ENCODE results near the gene LARGE1.

Gene LARGE1

DNA sequence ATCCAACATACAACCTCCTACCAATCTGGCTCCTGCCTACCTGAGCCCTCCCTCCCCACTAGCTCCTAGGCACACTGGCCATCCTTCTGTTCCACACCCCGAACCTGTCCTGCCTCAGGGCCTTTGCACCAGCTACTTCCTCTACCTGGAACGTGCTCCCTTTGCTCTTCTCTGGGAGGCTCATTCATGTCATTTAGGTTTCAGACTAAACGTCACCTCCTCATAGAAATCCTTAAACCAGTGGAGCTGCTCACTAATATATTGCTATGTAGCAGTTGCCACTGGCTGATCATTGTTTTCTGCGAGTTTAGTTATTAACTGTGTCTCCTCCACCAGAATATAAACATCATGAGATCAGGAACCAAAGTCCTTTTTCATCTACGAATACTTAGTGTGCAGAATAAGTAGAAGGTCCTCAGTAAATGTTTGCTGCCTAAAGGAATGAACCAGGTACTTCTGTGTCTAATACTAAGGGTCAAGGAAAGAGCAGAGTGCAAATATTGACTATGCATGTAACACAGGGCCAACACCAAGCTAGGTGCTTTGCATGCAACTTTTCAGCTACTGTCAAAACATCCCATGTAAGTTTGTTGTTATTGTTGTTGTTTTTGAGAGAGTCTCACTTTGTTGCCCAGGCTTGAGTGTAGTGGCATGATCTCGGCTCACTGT is 584.5 kb downstream of the LARGE1 start:
- H4K20me1 ChIP-seq (ENCODE audit: low read depth, low read length): no peaks in the 10 kb centered on the region
- H3F3A ChIP-seq (ENCODE audit: insufficient read depth): no peaks in the 10 kb centered on the region
- no peak overlapping the region for H2AFZ ChIP-seq (ENCODE audit: low read depth, low read length, severe bottlenecking)
- H3K4me3 ChIP-seq (ENCODE audit: insufficient read depth, low read length, poor library complexity, severe bottlenecking): no peak overlapping the region
- no peaks in the 10 kb centered on the region for H3K9me2 ChIP-seq (replicated peaks; ENCODE audit: insufficient read depth, low read length)
- no peak for TF ChIP-seq EZH2phosphoT487 (conservative IDR thresholded peaks at IDR 0.05; ENCODE audit: low read length)
- TF ChIP-seq, protein P1, sequence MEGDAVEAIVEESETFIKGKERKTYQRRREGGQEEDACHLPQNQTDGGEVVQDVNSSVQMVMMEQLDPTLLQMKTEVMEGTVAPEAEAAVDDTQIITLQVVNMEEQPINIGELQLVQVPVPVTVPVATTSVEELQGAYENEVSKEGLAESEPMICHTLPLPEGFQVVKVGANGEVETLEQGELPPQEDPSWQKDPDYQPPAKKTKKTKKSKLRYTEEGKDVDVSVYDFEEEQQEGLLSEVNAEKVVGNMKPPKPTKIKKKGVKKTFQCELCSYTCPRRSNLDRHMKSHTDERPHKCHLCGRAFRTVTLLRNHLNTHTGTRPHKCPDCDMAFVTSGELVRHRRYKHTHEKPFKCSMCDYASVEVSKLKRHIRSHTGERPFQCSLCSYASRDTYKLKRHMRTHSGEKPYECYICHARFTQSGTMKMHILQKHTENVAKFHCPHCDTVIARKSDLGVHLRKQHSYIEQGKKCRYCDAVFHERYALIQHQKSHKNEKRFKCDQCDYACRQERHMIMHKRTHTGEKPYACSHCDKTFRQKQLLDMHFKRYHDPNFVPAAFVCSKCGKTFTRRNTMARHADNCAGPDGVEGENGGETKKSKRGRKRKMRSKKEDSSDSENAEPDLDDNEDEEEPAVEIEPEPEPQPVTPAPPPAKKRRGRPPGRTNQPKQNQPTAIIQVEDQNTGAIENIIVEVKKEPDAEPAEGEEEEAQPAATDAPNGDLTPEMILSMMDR (IDR thresholded peaks at IDR 0.05; ENCODE audit: insufficient read depth, low read length, poor library complexity, severe bottlenecking): no peak
- no peak overlapping the region for H3K27ac ChIP-seq (ENCODE audit: low read depth, low read length)
- no peak overlapping the region for H3K4me2 ChIP-seq (ENCODE audit: low read depth, low read length, poor library complexity, severe bottlenecking)
- H3K27me3 ChIP-seq (ENCODE audit: low read length): no peaks in the 10 kb centered on the region
- no peak overlapping the region for H3K9ac ChIP-seq (ENCODE audit: low read length)
- no peaks in the 10 kb centered on the region for H3K79me2 ChIP-seq (ENCODE audit: insufficient read depth, low read length)
- no peaks in the 10 kb centered on the region for H3K9me3 ChIP-seq (ENCODE audit: insufficient read depth, low read length)
- no peaks in the 10 kb centered on the region for H3K36me3 ChIP-seq (ENCODE audit: low read length)

DNA sequence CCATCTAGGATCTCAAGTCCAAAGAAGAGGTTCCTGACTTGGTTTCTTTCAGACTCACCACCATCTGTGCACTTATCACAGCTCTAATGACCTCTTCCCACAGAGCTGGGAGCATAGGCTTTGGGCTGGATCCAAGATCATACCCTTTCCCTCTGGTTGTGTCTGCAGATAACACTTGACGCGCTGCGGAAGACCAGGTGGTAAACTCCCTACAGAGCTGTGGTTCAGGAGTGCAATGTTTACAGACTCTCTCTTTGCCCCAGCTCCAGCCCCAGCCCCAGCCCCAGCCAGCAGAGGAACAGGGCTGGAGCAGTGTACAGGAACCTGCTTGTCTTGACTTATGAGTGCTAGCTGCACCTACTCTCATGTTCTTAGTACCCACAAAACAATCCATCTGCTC is 587.7 kb downstream of the LARGE1 start:
- Histone ChIP-seq H3K27ac (ENCODE audit: low read depth, low read length) (no peak overlapping the region), H3K4me2 (ENCODE audit: low read depth, low read length, poor library complexity, severe bottlenecking) (no peak overlapping the region), H3K9me3 (ENCODE audit: insufficient read depth, low read length) (no peaks in the 10 kb centered on the region), H3K79me2 (ENCODE audit: insufficient read depth, low read length) (no peaks in the 10 kb centered on the region), H3K36me3 (ENCODE audit: low read length) (no peaks in the 10 kb centered on the region), H3K4me3 (ENCODE audit: insufficient read depth, low read length, poor library complexity, severe bottlenecking) (no peak overlapping the region), H3K9ac (ENCODE audit: low read length) (no peak overlapping the region), H3F3A (ENCODE audit: insufficient read depth) (no peaks in the 10 kb centered on the region), H2AFZ (ENCODE audit: low read depth, low read length, severe bottlenecking) (no peak overlapping the region), H3K9me2 (replicated peaks; ENCODE audit: insufficient read depth, low read length) (no peaks in the 10 kb centered on the region), H3K27me3 (ENCODE audit: low read length) (no peaks in the 10 kb centered on the region), H4K20me1 (ENCODE audit: low read depth, low read length) (no peaks in the 10 kb centered on the region)
- TF ChIP-seq, protein P1 (IDR thresholded peaks at IDR 0.05; ENCODE audit: insufficient read depth, low read length, poor library complexity, severe bottlenecking): no peak
- TF ChIP-seq EZH2phosphoT487 (conservative IDR thresholded peaks at IDR 0.05; ENCODE audit: low read length): no peak

DNA sequence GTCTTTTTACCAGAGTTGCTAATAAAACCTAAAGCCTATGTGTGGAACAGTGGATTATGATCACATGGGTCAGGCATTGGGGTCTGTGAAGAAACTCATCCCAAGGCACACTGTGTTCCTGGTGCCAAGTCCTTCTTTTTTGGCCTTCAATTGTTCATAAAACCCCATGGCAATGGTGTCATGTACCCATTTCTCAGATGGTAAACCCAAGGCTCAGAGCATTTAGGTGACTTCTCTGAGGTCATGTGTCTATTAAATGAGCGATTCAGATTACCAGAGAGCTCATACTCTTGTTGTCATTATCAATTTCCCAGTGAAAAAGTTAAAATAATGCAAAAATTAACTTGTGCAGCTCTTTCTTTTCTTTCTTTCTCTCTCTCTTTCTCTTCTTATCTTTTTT is 589.3 kb downstream of the LARGE1 start:
- Histone ChIP-seq H3K4me3 (ENCODE audit: insufficient read depth, low read length, poor library complexity, severe bottlenecking) (no peak overlapping the region), H3K27ac (ENCODE audit: low read depth, low read length) (no peak overlapping the region), H3K27me3 (ENCODE audit: low read length) (no peaks in the 10 kb centered on the region), H4K20me1 (ENCODE audit: low read depth, low read length) (no peaks in the 10 kb centered on the region), H3F3A (ENCODE audit: insufficient read depth) (no peaks in the 10 kb centered on the region), H3K9ac (ENCODE audit: low read length) (no peak overlapping the region), H3K79me2 (ENCODE audit: insufficient read depth, low read length) (no peaks in the 10 kb centered on the region), H3K9me3 (ENCODE audit: insufficient read depth, low read length) (no peaks in the 10 kb centered on the region), H3K36me3 (ENCODE audit: low read length) (no peaks in the 10 kb centered on the region), H2AFZ (ENCODE audit: low read depth, low read length, severe bottlenecking) (no peak overlapping the region), H3K9me2 (replicated peaks; ENCODE audit: insufficient read depth, low read length) (no peaks in the 10 kb centered on the region), H3K4me2 (ENCODE audit: low read depth, low read length, poor library complexity, severe bottlenecking) (no peak overlapping the region)
- TF ChIP-seq EZH2phosphoT487 (conservative IDR thresholded peaks at IDR 0.05; ENCODE audit: low read length): no peak
- TF ChIP-seq, protein P1 (IDR thresholded peaks at IDR 0.05; ENCODE audit: insufficient read depth, low read length, poor library complexity, severe bottlenecking): no peak

Data from SU-DHL-6 (cell line).